ENCODE results near the gene AKAP8L. TPM values are rescaled to one million over a fixed set of nuclear protein-coding genes. Genes with fewer than 3 reads are reported as not detected.
"Not testable (repeated sequence)": the region's sequence is repeated elsewhere in the genome, so short reads cannot be mapped to it uniquely, and the experiment has no call there.

AKAP8L gene
- total RNA-seq, 2 donors from 2014 or later, result 64.8 to 68.4 TPM

DNA sequence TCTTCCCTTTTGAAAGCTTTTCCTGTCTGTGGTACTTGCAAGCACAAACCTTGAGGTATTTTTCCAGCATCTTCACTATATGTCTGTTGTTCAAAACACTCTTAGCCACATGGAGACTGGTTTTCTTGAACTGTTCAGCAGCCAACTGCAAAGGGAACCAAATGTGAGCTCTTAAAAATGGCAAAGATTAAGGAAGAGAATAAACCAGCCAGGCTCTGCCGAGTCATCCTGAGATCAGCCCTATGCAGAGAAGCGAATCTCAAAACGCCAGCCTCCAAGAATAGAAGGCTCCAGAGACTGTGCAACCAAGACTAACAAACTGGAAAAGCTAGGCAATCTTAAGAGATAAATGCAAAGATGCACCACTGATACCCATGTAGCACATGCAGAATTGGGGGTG lies 59.9 kb downstream of the AKAP8L start:
- Mint-ChIP-seq H3K27me3 (no peaks in the 10 kb centered on the region), H3K36me3 (ENCODE audit: low read depth) (peaks cover 87% of the 10 kb centered on the region), H3K27ac (peak overlapping the region; percentile 36), H3K9me3 (no peaks in the 10 kb centered on the region), H3K4me3 (no peak overlapping the region), H3K4me1 (no peaks in the 10 kb centered on the region)
- ATAC-seq (replicated peaks), result no peak

DNA sequence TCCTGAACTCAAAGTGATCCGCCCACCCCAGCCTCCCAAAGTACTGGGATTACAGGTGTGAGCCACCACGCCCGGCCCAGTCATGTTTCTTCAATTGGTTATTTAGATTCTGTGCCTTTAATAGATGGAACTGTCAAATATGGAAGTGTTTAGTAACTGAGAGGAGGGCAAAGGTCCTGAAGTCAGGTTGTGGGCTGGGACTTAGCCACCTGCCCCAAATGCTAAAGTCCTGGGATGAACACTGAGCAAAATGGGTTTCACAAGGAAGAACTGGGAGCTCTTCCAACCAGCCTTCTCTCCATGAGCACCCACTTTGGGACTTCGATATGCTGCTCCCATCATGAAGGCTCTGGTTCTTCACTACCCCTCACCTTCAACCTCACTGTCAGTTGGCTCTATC lies 60.9 kb downstream of the AKAP8L start:
- no peak for ATAC-seq (replicated peaks)

DNA sequence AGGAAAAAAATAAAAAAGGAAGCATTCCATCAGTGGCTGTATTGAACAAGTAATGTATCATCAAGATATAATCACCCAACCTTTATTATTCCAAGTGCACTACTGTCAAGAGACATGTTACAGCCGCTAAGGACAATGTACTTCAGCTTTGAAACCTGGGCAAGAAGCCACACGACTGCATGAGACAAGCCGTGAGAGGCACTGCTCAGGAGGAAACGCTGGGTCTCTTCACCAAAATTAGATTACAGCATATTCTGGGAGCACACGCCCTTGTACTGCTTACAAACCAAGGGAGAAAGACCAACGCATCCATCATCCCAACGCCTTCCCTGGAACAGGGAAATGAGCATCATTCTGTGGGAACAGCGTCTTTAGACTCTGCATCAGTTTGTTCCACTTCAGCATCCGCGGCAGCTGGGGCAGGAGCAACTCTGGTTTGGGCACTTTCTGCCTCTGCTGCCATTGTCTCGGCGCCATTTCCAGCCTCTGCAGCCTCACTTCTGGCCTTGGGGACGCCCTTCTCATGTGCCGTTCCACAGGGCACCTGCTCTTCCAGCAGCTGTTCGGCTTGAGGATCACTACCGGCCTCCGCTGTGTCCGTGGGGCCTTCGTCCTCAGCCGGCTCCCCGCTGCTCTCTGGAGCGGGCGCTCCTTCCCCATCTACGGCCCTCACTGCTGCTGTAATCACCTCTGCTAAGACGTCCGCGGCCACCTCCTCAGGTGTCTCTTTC lies 64.1 kb downstream of the AKAP8L start:
- Mint-ChIP-seq H3K4me3 (no peak overlapping the region), H3K4me1 (no peaks in the 10 kb centered on the region), H3K36me3 (ENCODE audit: low read depth) (peaks cover 83% of the 10 kb centered on the region), H3K9me3 (no peaks in the 10 kb centered on the region), H3K27ac (no peak overlapping the region), H3K27me3 (no peaks in the 10 kb centered on the region)
- no peak for ATAC-seq (replicated peaks)

More for the DNA sequence above, 60.9 kb downstream of the AKAP8L start:
- H3K4me1 Mint-ChIP-seq, result no peaks in the 10 kb centered on the region
- no peak overlapping the region for H3K4me3 Mint-ChIP-seq
- no peak overlapping the region for H3K27ac Mint-ChIP-seq
- peaks cover 92% of the 10 kb centered on the region for H3K36me3 Mint-ChIP-seq (ENCODE audit: low read depth)
- H3K9me3 Mint-ChIP-seq, result no peaks in the 10 kb centered on the region
- no peaks in the 10 kb centered on the region for H3K27me3 Mint-ChIP-seq

DNA sequence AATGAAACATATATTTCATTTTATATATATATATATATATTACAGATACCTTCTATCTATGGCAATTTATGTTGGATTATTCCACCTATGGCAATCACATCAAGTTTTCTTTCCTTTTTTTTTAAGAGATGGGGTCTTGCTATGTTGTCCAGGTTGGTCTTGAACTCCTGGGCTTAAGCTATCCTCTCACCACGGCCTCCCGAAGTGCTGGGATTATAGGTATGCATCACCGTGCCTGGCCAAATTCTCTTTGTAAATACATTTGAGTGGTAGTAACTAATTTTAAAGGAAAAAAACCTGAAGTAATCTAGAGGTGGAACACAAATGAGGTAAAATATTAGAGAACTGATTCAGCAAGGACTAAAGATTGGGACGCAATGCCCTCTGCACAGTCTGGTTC lies 64.9 kb downstream of the AKAP8L start:
- no peak overlapping the region for H3K27ac Mint-ChIP-seq
- H3K4me1 Mint-ChIP-seq, result no peaks in the 10 kb centered on the region
- H3K9me3 Mint-ChIP-seq, result no peaks in the 10 kb centered on the region
- ATAC-seq (replicated peaks), result no peak
- H3K27me3 Mint-ChIP-seq, result no peaks in the 10 kb centered on the region
- H3K4me3 Mint-ChIP-seq, result no peak overlapping the region
- peaks cover 75% of the 10 kb centered on the region for H3K36me3 Mint-ChIP-seq (ENCODE audit: low read depth)

DNA sequence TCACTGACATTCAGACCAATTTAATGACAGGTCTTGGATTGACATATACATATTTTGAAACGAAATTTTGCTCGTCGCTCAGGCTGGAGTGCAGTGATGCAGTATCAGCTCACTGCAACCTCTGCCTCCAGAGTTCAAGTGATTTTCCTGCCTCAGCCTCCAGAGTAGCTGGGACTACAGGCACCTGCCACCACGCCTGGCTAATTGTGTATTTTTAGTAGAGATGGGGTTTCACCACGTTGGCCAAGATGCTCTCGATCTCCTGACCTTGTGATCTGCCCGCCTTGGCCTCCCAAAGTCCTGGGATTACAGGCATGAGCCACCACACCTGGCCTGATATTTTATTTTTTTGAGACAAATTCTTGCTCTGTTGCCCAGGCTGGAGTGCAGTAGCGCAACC lies 66.3 kb downstream of the AKAP8L start:
- H3K4me3 Mint-ChIP-seq; H3K27ac Mint-ChIP-seq; ATAC-seq (replicated peaks); H3K4me1 Mint-ChIP-seq; H3K9me3 Mint-ChIP-seq; H3K27me3 Mint-ChIP-seq: not testable (repeated sequence)
- H3K36me3 Mint-ChIP-seq (ENCODE audit: low read depth), result peaks cover 61% of the 10 kb centered on the region

DNA sequence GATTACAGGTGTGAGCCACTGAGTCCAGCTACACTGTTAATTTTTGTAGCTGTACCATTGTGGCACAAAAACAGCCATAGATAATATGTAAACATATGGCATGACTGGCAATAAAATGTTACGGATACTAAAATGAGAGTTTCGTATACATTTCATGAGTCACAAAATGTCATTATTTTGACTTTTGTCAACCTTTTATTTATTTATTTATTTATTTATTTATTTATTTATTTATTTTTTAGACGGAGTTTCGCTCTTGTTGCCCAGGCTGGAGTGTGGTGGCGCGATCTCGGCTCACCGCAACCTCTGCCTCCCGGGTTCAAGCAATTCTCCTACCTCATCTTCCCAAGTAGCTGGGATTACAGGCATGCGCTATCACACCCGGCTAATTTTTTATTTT lies 77.5 kb downstream of the AKAP8L start:
- not testable (repeated sequence) for ATAC-seq (replicated peaks); H3K4me3 Mint-ChIP-seq; H3K9me3 Mint-ChIP-seq; H3K4me1 Mint-ChIP-seq; H3K27ac Mint-ChIP-seq; H3K27me3 Mint-ChIP-seq
- peaks cover 43% of the 10 kb centered on the region for H3K36me3 Mint-ChIP-seq (ENCODE audit: low read depth)

DNA sequence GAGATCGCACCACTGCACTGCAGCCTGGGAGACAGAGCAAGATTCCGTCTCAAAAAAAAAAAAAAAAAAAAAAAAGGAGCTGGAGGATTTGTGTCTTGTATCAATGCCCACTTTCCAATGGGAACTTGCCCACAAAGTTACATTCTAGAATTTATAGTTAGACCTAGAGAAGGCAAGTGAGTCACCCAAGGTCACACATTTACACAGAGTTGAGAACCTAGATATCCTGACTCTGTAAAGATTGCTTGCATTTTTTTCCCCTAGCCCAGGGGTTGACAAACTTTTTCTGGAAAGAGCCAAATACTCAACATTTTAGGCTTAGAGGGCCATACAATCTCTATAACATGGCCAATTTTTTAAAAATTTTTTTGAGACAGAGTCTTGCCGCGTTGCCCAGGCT lies 78.7 kb downstream of the AKAP8L start:
- ATAC-seq (replicated peaks), result no peak
- H3K36me3 Mint-ChIP-seq (ENCODE audit: low read depth), result peaks cover 34% of the 10 kb centered on the region

DNA sequence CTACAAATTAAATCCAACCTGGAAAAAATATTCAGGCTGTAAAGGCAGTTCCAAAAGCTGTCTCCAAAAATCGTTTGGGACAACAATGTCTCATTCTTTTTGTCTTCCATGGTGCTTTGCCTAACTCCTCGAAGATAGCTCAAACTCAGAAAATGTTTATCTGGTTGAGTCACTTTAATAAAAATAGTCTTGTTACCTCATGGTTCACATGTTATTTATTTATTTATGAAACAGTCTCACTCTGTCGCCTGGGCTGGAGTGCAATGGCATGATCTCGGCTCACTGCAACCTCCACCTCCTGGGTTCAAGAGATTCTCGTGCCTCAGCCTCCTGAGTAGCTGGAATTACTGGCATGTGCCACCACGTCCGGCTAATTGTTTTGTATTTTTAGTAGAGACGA lies 81.6 kb downstream of the AKAP8L start:
- Mint-ChIP-seq H3K27ac (no peak overlapping the region), H3K4me3 (no peak overlapping the region), H3K4me1 (peaks cover 5% of the 10 kb centered on the region), H3K36me3 (ENCODE audit: low read depth) (peaks cover 26% of the 10 kb centered on the region), H3K9me3 (no peaks in the 10 kb centered on the region), H3K27me3 (no peaks in the 10 kb centered on the region)
- no peak for ATAC-seq (replicated peaks)

More for the DNA sequence above, 78.7 kb downstream of the AKAP8L start:
- H3K9me3 Mint-ChIP-seq, result no peaks in the 10 kb centered on the region
- H3K27ac Mint-ChIP-seq, result no peak overlapping the region
- H3K4me1 Mint-ChIP-seq, result no peaks in the 10 kb centered on the region
- H3K4me3 Mint-ChIP-seq, result no peak overlapping the region
- no peaks in the 10 kb centered on the region for H3K27me3 Mint-ChIP-seq

DNA sequence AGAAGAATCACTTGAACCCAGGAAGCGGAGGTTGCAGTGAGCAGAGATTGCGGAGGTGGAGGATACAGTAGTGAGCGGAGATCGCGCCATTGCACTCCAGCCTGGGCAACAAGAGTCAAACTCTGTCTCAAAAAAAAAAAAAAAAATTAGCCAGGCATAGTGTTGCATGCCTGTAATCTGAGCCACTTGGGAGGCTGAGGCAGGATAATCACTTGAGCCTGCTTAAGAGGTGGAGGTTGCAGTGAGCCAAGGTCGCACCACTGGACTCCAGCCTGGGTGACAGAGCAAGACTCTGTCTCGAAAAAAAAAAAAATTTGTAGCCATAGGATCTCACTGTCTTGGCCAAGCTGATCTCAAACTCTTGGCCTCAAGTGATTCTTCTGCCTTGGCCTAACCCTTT lies 82.8 kb downstream of the AKAP8L start:
- ATAC-seq (replicated peaks); H3K9me3 Mint-ChIP-seq; H3K27ac Mint-ChIP-seq; H3K4me1 Mint-ChIP-seq; H3K27me3 Mint-ChIP-seq; H3K4me3 Mint-ChIP-seq: not testable (repeated sequence)
- H3K36me3 Mint-ChIP-seq (ENCODE audit: low read depth), result peaks cover 30% of the 10 kb centered on the region

DNA sequence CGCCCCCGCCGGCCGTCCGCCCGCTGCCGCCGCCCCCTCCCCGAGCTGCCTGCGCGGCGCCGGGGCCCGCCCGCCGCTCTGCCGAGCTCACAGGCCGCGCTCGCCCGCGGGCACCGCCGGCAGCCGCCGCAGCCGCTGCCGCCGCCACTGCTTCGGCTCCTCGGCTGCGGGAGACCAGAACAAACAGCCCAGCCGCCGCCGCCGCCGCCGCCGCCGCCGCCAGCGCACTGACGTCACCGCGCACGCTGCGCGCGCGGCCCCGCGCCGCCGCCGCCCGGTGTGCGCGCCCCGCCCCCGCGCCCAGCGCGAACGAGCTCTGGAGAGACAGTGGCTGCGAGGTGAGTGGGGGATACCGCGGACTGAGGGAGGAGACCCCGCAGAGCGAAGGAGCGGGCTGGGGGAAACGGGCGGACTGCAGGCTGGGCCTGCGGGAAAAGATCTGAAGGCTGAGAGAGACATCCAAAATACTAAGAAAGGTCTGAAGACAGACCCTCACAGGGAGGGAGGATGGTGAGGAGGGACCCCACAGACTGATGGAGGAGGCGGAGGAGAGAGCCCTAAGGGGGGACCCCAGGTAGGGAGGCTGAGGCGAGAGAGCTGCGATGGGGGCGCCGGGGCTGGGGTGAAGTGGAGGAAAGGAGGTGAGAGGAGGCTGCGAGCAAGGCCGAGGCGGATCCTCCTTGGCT lies 86.3 kb downstream of the AKAP8L start, which contains the start of gene BRD4:
TSS of gene BRD4 (minus strand) at position 229 of the 686 bp plus-strand sequence. CDS start 59,440 bp downstream, outside the sequence.
- H3K4me3 Mint-ChIP-seq, result peak within 1 kb of the TSS; percentile 91
- H3K9me3 Mint-ChIP-seq, result no peaks in the 10 kb centered on the region
- H3K27me3 Mint-ChIP-seq, result no peaks in the 10 kb centered on the region
- H3K4me1 Mint-ChIP-seq, result peaks cover 14% of the 10 kb centered on the region
- peaks cover 51% of the 10 kb centered on the region for H3K36me3 Mint-ChIP-seq (ENCODE audit: low read depth)
- peak; percentile 73 for ATAC-seq (replicated peaks)
- H3K27ac Mint-ChIP-seq, result peak within 1 kb of the TSS; percentile 98

DNA sequence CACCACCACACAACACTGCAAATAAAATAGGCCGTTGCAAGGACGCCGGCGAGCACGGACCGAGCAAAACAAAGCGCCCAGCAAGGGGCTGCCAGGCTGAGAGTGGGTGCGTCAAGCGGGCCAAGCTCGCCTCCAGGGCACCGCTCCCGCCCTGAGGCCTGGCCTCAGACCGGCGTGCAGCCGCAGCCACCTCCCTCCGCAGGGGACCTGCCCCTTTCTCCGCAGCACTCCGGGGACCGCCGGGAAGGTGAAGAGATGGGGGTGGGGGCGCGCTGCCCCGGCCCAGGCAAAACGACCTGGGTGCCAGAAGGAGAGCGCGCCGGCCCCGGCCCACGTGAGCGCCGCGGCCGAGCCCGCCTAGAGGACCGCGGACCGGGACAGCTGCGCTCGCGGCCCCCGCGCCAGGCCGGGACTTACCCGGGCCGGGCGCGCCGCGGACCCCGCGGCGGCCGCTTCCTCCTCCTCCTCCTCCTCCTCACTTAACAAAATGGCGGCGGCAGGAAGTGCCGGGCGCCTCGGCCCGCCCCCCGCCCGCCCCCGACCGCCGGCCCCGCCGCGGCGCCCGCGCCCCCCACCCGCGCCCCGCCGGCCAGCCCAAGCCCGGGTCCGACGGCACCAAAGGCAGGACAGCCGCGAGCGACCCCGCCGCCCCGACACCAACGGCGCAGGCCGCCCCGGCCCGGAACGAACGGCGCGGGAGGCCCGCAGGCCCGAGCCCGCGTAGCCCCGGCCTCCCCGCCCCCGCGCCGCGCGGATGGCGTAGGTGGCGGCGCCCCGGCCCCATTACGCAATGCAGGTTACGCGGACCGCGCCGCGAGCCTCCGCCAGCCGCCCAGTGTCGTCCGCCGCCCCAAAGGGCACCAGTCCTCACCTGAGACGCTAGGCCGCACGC lies 87.1 kb downstream of the AKAP8L start:
- Mint-ChIP-seq H3K4me3 (peak overlapping the region; percentile 82), H3K27me3 (no peaks in the 10 kb centered on the region), H3K36me3 (ENCODE audit: low read depth) (peaks cover 46% of the 10 kb centered on the region), H3K9me3 (no peaks in the 10 kb centered on the region), H3K4me1 (peaks cover 22% of the 10 kb centered on the region), H3K27ac (peak overlapping the region; percentile 94)
- peak; percentile 54 for ATAC-seq (replicated peaks)

DNA sequence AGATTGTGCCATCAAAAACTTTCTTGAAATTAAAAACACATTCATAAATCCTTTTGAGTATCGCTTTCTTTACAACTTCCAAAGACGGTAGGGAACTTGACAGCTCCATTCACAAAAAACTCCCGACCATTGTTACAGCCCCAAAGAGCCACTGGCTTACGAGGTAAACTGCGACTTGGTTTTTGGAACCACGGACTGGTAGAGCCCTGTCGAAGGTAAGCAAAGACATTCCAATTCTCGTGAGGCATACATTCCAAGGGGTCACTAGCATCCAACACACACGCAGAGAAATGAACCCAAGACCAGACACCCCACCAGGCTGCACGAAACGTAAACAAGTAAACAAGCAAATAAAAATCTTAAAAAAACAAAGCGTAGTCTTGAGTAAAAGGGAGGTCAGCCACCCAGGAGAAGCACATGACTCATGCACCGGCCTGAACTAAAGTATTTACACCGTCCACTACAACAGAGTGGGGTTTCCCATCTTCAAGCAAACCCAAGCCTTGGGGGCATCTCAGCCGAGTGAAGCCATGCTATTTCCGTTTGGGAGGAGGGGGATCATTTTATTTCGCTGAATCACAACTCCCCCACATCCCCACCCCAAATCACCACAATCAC lies 87.9 kb downstream of the AKAP8L start:
- H3K4me1 Mint-ChIP-seq, result peaks cover 24% of the 10 kb centered on the region

More for the DNA sequence above, 87.9 kb downstream of the AKAP8L start:
- no peaks in the 10 kb centered on the region for H3K9me3 Mint-ChIP-seq
- ATAC-seq (replicated peaks), result peak; percentile 17
- H3K27ac Mint-ChIP-seq, result peak overlapping the region; percentile 94
- H3K4me3 Mint-ChIP-seq, result peak overlapping the region; percentile 82
- H3K27me3 Mint-ChIP-seq, result no peaks in the 10 kb centered on the region
- H3K36me3 Mint-ChIP-seq (ENCODE audit: low read depth), result peaks cover 39% of the 10 kb centered on the region
